Measurements from ENCODE around the gene SYNJ2.

GRCh38 chr6:157943964-157944283, 37.7 kb upstream of the SYNJ2 start:
- TF ChIP-seq ZNF274 (IDR thresholded peaks at IDR 0.05; ENCODE audit: low read depth, low read length) = no peak
- no peak for TF ChIP-seq YY1 (IDR thresholded peaks at IDR 0.05; ENCODE audit: insufficient read depth, insufficient read length)

Data from NT2/D1 (cell line).